Islet of Langerhans (tissue), 1 donor: ENCODE data around the gene CNOT10.
"Not testable (repeated sequence)": the region's sequence is repeated elsewhere in the genome, so short reads cannot be mapped to it uniquely, and the experiment has no call there.

Experiments used
- FAIRE-seq: peaks from one replicate; lab custom pipeline; 2011; peaks lifted over from hg19 to GRCh38; lab: Jason Lieb, UNC

CNOT10 gene, protein sequence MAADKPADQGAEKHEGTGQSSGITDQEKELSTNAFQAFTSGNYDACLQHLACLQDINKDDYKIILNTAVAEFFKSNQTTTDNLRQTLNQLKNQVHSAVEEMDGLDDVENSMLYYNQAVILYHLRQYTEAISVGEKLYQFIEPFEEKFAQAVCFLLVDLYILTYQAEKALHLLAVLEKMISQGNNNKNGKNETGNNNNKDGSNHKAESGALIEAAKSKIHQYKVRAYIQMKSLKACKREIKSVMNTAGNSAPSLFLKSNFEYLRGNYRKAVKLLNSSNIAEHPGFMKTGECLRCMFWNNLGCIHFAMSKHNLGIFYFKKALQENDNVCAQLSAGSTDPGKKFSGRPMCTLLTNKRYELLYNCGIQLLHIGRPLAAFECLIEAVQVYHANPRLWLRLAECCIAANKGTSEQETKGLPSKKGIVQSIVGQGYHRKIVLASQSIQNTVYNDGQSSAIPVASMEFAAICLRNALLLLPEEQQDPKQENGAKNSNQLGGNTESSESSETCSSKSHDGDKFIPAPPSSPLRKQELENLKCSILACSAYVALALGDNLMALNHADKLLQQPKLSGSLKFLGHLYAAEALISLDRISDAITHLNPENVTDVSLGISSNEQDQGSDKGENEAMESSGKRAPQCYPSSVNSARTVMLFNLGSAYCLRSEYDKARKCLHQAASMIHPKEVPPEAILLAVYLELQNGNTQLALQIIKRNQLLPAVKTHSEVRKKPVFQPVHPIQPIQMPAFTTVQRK

DNA sequence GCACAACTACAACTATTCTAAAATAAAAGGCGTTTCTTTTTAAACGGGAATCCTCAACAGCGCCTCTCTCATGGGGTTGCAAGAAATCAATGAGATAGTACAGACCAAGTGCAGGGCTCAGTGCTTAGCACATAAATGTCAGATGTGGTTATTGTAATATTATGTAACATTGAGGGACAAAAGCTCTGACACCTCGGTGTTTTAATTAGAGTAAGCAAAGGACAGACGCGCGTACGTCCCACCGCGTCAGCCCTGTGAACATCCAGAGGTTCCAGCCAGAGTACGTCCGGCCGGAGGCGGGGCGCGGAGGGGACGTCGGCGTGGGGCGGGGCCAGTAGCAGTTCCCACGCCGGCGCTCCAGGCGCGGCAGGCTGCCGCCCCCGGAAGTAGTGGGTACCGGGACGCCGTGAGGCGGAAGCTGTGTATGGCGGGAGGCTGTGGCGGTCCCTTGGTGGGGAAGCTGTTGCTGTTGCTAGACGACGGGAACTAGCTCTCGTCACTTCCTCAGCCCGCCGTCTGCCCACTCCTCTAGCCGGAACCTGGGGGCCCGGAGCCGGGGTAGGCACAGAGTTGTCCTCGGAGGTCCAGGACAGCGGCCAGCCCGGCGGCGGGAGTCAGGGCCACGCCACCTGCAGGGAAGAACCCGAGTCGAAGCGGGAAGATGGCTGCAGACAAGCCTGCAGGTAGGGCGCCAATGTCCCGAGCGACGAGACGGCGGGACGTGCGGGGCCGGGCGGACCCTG lies at the start of gene CNOT10:
Gene CNOT10 (plus strand): TSS at position 389 of the 743 bp plus-strand sequence. CDS start 273 bp downstream, at position 662.
- peak; percentile 55 for FAIRE-seq

DNA sequence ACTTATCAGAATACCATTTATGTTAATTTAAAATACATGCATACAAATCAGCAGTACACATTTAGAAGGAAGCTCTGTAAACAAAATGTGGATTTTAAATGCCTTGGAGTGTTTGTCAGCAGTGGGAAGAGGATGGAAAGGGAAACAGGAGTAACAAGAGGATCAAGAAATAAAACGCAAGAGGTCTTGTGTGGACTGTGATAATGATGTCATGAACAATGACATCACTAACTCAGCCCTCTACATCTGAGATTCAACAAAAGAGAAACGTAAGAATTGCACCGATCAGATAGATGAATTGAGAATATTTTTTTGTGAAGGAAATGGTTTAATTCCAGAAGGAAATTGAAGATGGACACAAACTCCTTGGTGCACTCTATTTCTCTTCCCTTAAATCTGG lies 44.0 kb upstream of the CNOT10 start:
- FAIRE-seq: no peak

DNA sequence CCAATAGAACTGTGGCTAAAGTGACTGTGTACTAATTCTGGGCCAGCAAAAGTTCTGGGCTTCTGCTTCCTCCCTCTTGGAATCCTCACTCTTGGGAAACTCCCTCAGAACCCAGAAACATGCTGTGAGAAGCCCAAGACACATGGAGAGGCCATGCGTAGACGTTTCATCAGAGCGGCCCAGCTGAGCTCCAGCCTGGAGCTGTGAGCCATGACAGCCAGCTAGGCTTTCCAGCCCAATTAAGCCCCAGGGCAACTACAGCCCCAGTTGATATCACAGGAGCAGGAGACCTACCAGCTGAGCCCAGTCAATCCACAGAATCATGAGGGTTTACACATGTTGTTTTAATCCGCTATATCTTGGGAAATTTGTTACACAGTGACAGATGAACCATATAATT lies 43.6 kb upstream of the CNOT10 start:
- FAIRE-seq: no peak

DNA sequence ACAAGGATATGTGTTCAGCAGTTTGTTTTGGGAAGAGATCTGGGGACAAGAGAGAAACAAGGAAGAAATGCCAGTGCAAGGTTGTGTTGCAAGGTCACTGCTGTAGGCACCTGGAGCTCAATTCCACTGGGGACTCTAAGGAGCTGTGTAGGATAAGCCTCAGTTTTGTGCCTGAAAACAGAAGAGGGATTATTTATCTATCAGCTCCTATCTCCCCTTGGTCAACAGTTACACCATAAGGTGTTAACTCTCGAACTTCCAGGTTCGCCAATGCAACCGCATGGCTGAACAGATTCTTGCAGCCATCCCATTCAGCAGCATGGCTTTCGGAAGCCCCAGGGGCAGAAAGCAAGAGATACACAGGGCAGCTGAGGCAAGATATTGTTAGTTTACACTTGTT lies 41.6 kb upstream of the CNOT10 start:
- no peak for FAIRE-seq

DNA sequence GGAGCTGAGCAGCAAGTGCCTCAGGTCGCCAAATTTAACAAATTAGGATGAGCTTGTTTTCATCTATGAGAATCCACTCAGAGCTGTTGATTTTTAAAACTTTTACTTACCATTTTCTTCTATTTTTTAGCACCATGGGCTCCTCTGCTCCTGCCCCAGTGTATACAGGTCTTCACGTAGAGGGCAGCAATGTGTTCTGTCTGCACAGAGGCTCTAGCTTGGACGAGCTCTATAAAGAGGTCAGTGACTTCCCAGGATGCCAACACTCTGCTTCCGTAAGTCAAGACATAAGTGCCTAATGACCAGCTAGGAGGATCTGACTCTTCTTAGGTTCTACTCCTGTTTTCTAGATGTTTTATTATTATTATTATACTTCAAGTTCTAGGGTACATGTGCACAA lies 41.2 kb upstream of the CNOT10 start:
- FAIRE-seq: no peak

GRCh38 chr3:32644380-32644779 lies 40.6 kb upstream of the CNOT10 start:
- FAIRE-seq: no peak

- no peak for FAIRE-seq
Measured at GRCh38 chr3:32646761-32647160, 38.2 kb upstream of the CNOT10 start.

DNA sequence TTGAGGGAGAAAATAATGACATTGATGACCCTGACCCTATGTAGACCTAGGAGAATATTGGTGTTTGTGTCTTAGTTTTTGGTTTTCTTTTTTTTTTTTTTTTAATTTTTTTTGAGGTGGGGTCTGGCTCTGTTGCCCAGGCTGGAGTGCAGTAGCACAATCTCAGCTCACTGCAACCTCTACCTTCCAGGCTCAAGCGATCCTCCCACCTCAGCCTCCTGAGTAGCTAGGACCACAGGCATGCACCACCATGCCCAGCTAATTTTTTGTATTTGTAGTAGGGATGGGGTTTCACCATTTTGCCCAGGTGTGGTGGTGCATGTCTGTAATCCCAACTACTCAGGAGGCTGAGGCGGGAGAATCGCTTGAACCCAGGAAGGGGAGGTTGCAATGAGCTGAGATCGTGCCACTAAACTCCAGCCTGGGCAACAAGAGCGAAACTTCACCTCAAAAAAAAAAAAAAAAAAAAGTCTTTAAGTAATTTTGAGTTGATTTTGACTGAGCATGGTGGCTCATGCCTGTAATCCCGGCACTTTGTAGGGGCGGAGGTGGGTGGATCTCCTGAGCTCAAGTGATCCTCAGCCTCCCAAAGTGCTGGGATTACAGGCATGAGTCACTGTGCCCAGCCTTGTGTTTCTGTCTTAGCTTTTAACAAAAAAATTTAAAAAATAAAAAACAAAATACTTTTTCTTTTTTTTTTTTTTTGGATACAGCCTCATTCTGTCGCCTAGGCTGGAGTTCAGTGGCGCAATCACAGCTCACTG lies 32.5 kb upstream of the CNOT10 start:
- not testable (repeated sequence) for FAIRE-seq

- no peak for FAIRE-seq
Measured at GRCh38 chr3:32655167-32655566, 29.8 kb upstream of the CNOT10 start.

DNA sequence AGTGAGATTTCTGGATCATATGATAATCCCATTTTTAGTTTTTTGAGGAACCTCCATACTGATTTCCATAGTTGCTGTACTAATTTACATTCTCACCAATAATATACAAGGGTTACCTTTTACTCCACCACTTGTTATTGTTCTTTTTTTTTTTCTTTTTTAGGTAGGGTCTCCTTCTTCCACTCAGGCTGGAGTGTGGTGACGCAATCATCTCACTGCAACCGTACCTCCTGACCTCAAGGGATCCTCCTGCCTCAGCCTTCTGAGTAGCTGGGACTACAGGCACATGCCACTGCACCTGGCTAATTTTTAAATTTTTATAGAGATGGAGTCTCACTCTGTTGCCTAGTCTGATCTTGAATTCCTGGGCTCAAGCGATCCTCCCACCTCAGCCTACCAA lies 24.4 kb upstream of the CNOT10 start:
- FAIRE-seq: no peak

GRCh38 chr3:32662647-32663046 lies 22.3 kb upstream of the CNOT10 start:
- FAIRE-seq: no peak

GRCh38 chr3:32664630-32665075 lies 20.3 kb upstream of the CNOT10 start:
- FAIRE-seq: peak; percentile 96

DNA sequence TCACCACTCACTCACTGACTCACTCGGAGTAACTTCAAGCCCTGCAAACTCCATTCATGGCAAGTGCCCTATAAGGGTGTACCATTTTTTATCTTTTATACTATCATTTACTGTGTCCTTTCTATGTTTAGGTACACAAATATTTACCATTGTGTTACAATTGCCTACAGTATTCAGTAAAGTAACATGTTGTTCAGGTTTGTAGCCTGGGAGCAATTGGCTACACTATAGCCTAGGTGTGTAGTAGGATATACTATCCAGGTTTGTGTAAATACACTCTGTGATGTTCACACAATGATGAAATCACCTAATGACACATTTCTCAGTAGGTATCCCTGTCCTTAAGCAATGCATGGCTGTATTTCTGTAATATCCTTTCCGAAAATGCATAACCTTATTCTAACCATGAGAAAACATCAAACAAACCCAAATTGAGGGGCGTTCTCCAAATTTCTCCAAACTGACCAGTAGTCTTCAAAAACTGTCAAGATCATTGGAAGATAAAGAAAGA lies 17.9 kb upstream of the CNOT10 start:
- no peak for FAIRE-seq

- not testable (repeated sequence) for FAIRE-seq
Measured at GRCh38 chr3:32669226-32669625, 15.8 kb upstream of the CNOT10 start.

DNA sequence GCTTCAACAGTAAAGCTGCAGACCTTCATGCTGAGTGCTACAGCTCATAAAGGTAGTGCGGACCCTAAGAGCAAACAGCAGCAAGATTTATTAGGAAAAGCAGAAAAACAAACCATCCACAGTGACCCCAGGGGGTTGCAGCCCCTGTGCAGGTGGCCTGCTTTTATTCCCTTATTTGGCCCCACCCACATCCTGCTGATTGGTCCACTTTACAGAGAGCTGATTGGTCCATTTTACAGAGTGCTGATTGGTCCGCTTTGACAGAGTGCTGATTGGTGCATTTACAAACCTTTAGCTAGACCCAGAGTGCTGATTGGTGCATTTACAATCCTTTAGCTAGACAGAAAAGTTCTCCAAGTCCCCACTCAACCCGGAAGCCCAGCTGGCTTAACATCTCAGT lies 11.3 kb upstream of the CNOT10 start:
- FAIRE-seq: not testable (repeated sequence)

GRCh38 chr3:32675164-32675563 lies 9.8 kb upstream of the CNOT10 start:
- FAIRE-seq: no peak

GRCh38 chr3:32675650-32676049 lies 9.3 kb upstream of the CNOT10 start:
- no peak for FAIRE-seq

- FAIRE-seq: no peak
Measured at GRCh38 chr3:32681811-32682210, 3.2 kb upstream of the CNOT10 start.

GRCh38 chr3:32684029-32684799 lies 774 bp upstream of the CNOT10 start:
- no peak for FAIRE-seq

- FAIRE-seq: no peak
Measured at GRCh38 chr3:32685543-32686185, 676 bp downstream of the CNOT10 start.
